K562 (cell line): Measurements from ENCODE around the gene ACCSL. TPM values are rescaled to one million over a fixed set of nuclear protein-coding genes. Genes with fewer than 3 reads are reported as not detected.
A peak's percentile ranks its signal among the peaks of the same experiment; 100 is the strongest.

Source experiments
- ATF1 ChIP-seq, 2 experiments: fragments of 450-650 bp in 1 of 2; IDR thresholded peaks; 2 replicates each; pipeline ENCODE4 v1.6.1; 2016; ENCODE audit warnings: missing compliant biosample characterization in 1 of 2, missing genetic modification characterization in 1 of 2
- CHCHD3 ChIP-seq: fragments of 250-450 bp; sonication (Bioruptor Pico); IDR thresholded peaks from 2 replicates; pipeline ENCODE4 v2.1.2; 2022; ENCODE audit warnings: mild to moderate bottlenecking
- CHD4 ChIP-seq: fragments of 200-600 bp; sonication (generic); IDR thresholded peaks from 3 replicates; pipeline ENCODE4 v1.6.1; 2012; ENCODE audit warnings: low read depth, mild to moderate bottlenecking, mixed read lengths, low read length, inconsistent platforms; ENCODE audit not compliant: insufficient read depth, insufficient replicate concordance, poor library complexity, severe bottlenecking
- CREBBP ChIP-seq: IDR thresholded peaks from one replicate; pipeline ENCODE4 v1.6.1; 2012; ENCODE audit warnings: low read depth, mild to moderate bottlenecking, control low read depth, inconsistent platforms, low read length
- DACH1 ChIP-seq: fragments of 450-650 bp; IDR thresholded peaks from 2 replicates; pipeline ENCODE4 v1.6.1; 2018; ENCODE audit not compliant: partially characterized antibody
- SNRNP70 ChIP-seq: fragments of 200-400 bp; formaldehyde crosslinking; optimal IDR thresholded peaks from 2 replicates; pipeline ENCODE3; 2017; ENCODE audit warnings: low read depth, low read length
- STAT5A ChIP-seq: IDR thresholded peaks from 2 replicates; pipeline ENCODE4 v1.6.1; 2012; ENCODE audit warnings: low read length, inconsistent platforms, borderline replicate concordance
- ZC3H4 ChIP-seq: sonication (generic); formaldehyde crosslinking; IDR thresholded peaks from 2 replicates; pipeline ENCODE4 v1.9.0; 2021; ENCODE audit warnings: missing genetic modification reagents, borderline replicate concordance
- ZNF408 ChIP-seq: fragments of 250-450 bp; sonication (Bioruptor Pico); IDR thresholded peaks from 2 replicates; pipeline ENCODE4 v1.4.0; 2020; ENCODE audit warnings: low read depth, mild to moderate bottlenecking, moderate library complexity
- ZNF561 ChIP-seq: fragments of 450-650 bp; formaldehyde crosslinking; conservative IDR thresholded peaks from 2 replicates; pipeline ENCODE4 v1.4.0; 2020; ENCODE audit warnings: mild to moderate bottlenecking, moderate library complexity
- polyA plus RNA-seq, 8 experiments: library from polyadenylated mRNA; depleted of rRNA in 4 of 8; stranded (reverse) in 5 of 8; unstranded in 3 of 8; fragments of >200 nt; fragmentation: Nextera tagmentation in 2 of 8; fragmentation: Illumina TruSeq in 1 of 8; extraction: Ambion mirVana in 2 of 8; extraction: Trizol in 1 of 8; gene quantifications; 2 replicates each; pipeline versions ENCODE4 v1.2.1 to v1.2.3, GENCODE V29; 2011 to 2014; ENCODE audit warnings: inconsistent platforms in 1 of 8, missing spikeins in 1 of 8
- total RNA-seq, 7 experiments: library from RNA; depleted of rRNA in 6 of 7; stranded (reverse); fragments of >200 nt in 6 of 7; fragmentation: Illumina TruSeq in 2 of 7; extraction: Trizol in 2 of 7; gene quantifications; 2 replicates each; pipeline versions ENCODE4 v1.2.1 to v1.2.3, GENCODE V29; 2011 to 2021; ENCODE audit warnings: low replicate concordance in 1 of 7
- TF ChIP-seq, protein P1 (sequence below), 2 experiments: fragments of 450-650 bp; formaldehyde crosslinking in 1 of 2; IDR thresholded peaks; 2 replicates each; pipeline versions ENCODE4 v1.4.0 to v1.6.1; 2014 to 2020; ENCODE audit warnings: mild to moderate bottlenecking in 2 of 2, borderline replicate concordance in 1 of 2, low read depth in 1 of 2
- TF ChIP-seq, protein P2 (sequence below): fragments of 450-650 bp; IDR thresholded peaks from 2 replicates; pipeline ENCODE4 v1.6.1; 2016; ENCODE audit warnings: low read depth, mild to moderate bottlenecking, moderate library complexity
- TF ChIP-seq, protein P3 (sequence below): sonication (generic); formaldehyde crosslinking; IDR thresholded peaks from 2 replicates; pipeline ENCODE4 v1.8.1; 2023; ENCODE audit warnings: mild to moderate bottlenecking, missing genetic modification reagents

ACCSL gene
- total and polyA plus RNA-seq, 9 of the 15 experiments (the other 6 are each of a cell fraction or from before 2014, with no cell fraction given) = not detected

DNA sequence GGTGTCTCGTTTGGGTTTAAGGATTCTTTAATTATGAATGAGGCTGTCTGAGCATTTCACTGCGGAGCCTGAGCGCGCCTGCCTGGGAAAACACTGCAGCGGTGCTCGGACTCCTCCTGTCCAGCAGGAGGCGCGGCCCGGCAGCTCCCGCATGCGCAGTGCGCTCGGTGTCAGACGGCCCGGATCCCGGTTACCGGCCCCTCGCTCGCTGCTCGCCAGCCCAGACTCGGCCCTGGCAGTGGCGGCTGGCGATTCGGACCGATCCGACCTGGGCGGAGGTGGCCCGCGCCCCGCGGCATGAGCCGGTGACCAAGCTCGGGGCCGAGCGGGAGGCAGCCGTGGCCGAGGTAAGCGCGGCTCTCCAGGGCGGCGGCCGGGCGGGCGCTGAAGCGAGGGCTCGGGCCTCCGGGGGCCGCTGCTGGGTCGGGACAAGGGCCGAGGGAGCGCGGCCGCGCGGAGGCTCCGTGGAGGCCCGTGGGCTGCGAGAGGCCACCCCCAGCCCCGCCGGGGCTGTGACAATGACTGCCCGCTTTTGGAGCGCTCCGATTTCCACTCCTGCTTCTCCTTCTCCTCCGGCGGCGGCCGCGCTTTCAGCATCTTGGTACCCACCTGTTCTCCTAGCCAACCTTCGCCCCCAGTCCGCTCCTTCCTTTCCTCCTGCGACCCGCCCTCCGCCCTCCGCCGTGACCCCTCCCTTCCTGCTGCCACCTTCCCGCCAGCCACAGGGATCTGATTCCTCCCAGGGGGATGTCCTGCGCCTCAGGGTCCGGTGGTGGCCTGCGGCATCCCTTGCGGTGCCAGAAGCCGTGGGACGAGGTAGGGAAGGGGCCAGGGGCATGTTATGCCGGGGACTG lies 48.0 kb downstream of the ACCSL start, which contains the start of gene EXT2 (continued):
- TF ChIP-seq DACH1 (no peak), ZC3H4 (CRISPR knock-in tag) (no peak), ATF1 (CRISPR knock-in tag; IDR thresholded peaks at IDR 0.05) (no peak), ATF1 (tag; IDR thresholded peaks at IDR 0.05) (no peak), CREBBP (no peak), ZNF408 (CRISPR knock-in tag) (no peak), CHD4 (no peak), CHCHD3 (CRISPR knock-in tag) (no peak), STAT5A (no peak), SNRNP70 (no peak), ZNF561 (CRISPR knock-in tag) (no peak)
- TF ChIP-seq, protein P1, sequence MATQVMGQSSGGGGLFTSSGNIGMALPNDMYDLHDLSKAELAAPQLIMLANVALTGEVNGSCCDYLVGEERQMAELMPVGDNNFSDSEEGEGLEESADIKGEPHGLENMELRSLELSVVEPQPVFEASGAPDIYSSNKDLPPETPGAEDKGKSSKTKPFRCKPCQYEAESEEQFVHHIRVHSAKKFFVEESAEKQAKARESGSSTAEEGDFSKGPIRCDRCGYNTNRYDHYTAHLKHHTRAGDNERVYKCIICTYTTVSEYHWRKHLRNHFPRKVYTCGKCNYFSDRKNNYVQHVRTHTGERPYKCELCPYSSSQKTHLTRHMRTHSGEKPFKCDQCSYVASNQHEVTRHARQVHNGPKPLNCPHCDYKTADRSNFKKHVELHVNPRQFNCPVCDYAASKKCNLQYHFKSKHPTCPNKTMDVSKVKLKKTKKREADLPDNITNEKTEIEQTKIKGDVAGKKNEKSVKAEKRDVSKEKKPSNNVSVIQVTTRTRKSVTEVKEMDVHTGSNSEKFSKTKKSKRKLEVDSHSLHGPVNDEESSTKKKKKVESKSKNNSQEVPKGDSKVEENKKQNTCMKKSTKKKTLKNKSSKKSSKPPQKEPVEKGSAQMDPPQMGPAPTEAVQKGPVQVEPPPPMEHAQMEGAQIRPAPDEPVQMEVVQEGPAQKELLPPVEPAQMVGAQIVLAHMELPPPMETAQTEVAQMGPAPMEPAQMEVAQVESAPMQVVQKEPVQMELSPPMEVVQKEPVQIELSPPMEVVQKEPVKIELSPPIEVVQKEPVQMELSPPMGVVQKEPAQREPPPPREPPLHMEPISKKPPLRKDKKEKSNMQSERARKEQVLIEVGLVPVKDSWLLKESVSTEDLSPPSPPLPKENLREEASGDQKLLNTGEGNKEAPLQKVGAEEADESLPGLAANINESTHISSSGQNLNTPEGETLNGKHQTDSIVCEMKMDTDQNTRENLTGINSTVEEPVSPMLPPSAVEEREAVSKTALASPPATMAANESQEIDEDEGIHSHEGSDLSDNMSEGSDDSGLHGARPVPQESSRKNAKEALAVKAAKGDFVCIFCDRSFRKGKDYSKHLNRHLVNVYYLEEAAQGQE (IDR thresholded peaks at IDR 0.05; ENCODE audit: borderline replicate concordance) = peak; percentile 15; the same call in 1 of the 2 replicates
- TF ChIP-seq, protein P1 (CRISPR knock-in tag; IDR thresholded peaks at IDR 0.05; ENCODE audit: low read depth) = no peak
- TF ChIP-seq, protein P2, sequence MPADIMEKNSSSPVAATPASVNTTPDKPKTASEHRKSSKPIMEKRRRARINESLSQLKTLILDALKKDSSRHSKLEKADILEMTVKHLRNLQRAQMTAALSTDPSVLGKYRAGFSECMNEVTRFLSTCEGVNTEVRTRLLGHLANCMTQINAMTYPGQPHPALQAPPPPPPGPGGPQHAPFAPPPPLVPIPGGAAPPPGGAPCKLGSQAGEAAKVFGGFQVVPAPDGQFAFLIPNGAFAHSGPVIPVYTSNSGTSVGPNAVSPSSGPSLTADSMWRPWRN = no peak
- TF ChIP-seq, protein P3, sequence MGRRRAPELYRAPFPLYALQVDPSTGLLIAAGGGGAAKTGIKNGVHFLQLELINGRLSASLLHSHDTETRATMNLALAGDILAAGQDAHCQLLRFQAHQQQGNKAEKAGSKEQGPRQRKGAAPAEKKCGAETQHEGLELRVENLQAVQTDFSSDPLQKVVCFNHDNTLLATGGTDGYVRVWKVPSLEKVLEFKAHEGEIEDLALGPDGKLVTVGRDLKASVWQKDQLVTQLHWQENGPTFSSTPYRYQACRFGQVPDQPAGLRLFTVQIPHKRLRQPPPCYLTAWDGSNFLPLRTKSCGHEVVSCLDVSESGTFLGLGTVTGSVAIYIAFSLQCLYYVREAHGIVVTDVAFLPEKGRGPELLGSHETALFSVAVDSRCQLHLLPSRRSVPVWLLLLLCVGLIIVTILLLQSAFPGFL (CRISPR knock-in tag) = no peak
